Fibroblast of peridontal ligament (primary cell): ENCODE results near the gene TAS1R2.

ENCODE experiments used
- DNase-seq: peaks from one replicate; pipeline ENCODE4 v3.0.0-alpha.2; 2010; ENCODE audit errors: extremely low read depth

TAS1R2 gene

DNA sequence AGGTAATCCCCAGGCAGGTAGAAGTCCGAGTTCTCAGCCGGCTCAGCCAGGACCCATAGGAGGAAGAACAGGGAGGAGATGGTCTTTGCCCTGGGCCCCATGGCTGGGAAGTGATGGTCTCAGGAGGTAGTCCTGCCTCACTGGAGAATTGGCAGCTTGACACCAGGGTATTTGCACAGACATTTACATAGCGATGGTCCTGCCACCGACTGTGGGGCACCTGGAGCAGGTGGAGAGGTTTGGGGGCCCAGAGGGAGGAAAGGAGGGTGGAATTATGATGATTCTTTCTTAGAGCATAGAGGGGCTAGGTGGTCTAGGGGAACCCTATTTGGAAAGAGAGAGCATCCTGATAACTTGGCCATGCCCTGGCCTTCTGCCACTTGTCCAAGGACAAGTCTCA, at the start of gene TAS1R2:
Gene TAS1R2, minus strand, starts transcription at position 101 of the 400 bp plus-strand sequence. Its CDS starts 0 bp downstream, at position 101.
- no peak for DNase-seq

DNA sequence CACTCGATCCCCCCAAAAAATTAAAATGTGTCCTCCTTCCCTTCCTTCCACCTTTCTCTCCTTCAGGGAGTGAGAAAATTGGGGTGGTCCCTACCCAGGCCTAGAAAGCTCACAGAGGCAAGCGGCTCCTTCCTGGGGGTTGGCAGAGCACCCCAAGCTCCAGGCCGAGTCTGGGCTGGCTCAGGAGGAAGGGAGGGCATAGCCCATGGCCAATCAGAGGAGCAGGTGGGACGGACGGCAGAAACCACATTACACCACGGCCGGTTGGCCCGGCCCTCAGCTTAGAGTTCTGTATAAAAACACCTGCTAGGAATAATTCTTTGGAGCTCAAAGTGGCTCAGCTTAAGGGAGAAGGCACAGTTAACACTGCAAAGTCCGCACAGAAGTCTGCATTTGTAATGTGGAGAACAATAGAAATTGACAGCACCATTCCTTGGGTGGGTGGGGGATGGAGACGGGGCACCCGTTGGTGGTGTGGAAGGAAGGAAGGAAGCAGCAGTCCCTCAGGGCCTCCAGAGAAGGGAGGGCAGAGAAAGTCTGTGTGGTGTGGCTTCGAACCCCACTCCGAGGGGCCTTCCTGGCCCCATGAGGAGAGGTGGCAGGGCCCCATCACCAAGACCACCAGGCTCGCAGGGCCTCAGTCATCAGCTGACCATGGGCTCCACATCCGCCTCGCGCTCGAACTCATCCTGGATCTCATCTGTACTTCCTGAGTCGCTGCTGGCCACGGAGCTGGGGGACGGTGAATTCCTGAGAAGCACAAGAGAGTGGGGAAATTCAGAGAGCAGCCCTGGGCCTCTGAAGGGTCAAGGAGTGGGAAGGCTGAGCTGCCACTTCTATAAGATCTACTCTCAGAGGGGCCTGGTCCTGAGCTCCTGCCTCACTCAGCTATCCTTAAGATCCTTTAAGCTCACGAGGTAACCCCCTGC, 48.7 kb upstream of the TAS1R2 start:
- DNase-seq, result no peak

DNA sequence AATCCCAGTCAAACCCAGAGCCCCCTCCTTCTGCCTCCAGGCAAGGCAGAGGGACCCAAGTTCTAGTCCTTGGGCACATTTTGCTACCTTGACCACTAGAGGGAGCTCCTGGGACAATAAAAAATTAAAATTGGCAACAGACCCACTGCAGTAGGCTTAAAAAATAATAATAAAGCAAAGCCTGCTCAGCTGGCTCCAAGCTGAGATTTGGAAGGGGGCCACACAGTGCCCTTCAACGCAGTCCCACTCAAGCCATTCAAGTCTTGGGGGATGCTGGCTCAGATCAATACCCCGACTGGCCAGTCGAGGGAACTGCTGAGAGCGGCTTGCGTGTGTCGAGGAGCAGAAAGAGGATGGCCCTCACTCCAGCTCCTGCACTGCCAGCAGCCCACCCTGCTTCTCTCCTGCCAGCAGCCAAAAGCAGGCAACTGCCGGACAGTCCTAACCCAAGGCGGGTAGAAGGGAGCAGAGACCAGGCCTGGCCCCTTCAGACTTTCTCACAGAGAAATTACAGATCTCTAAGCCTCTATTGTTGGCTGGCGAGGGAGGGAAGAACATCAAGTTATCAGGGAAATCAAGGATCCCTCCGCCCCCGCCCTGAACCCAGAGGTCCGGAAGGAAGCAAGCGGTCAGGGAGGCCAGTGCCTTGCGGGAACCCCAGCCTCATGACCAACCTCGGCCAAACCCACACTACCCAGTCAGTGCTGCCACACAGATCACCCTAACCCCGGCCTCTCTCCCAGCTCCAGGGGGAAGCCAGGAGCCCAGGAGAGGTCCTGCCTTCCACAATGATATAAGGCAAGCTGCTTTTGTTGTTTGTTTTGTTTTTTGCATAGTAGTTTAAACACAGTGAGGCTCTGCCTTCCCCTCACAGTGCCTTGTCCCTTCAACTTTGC, 47.8 kb upstream of the TAS1R2 start:
- peak; percentile 79 for DNase-seq

DNA sequence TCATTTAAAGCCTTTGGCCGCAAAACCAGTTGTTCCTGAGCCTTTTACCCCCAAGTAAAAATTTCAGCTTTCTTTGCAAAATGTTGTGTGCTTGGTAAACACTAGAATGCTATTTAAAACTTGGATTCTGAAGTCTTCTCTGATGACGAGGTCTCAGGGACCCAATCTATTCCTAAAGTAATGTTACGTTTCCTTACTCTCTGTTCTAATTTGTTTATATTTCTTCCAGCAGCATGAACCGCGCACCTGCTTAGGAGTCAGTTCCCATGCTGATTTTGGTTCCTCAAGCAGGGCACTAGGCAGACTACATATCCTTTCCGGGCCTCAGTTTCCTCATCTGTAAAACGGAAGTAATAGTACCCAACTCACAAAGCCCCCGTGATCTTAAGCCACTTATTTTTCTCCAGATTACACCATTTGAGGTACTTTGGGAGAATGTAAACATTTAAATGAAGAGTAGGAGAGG, 43.9 kb upstream of the TAS1R2 start:
- no peak for DNase-seq

DNA sequence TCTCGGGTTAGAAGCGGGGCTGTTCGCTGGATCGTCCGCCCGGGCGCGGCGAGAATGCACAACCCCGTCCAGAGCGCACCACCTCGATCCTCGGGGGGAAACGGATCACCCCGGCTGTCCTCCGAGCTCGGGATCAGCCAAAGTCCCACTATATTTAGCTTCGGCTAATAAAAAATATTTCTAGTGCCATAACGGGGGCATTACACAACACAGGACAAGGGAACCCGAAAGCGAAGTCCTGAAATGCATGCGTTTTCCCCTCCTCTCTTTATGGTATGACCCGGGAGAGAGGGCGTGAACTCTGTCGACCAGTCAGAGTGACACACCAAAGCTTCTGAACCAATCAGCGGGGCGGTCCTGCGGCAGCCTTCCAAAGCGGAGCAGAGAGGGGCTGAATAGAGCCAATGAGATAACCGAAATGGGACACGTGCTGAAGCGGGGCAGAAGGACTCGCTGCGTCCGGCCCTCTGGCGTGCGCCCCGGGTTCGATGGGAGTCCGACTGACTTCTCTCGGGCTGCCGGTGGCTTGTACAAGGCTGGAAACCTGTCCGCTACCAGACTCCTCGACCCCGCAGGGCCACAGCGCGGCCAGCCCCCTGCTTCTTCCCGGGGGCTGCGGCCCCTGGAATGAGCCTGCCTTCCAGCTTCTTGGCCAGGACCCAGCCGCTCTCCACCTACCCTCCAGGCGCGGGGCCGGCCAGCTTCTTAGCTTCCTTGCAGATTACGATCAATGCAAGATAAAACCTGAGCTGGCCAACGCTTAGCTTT, 43.2 kb upstream of the TAS1R2 start, which contains the start of gene ALDH4A1:
Gene ALDH4A1, minus strand, starts transcription at position 33 of the 768 bp plus-strand sequence. Its CDS starts 32 bp downstream, at position 1.
- DNase-seq, result peak; percentile 98

DNA sequence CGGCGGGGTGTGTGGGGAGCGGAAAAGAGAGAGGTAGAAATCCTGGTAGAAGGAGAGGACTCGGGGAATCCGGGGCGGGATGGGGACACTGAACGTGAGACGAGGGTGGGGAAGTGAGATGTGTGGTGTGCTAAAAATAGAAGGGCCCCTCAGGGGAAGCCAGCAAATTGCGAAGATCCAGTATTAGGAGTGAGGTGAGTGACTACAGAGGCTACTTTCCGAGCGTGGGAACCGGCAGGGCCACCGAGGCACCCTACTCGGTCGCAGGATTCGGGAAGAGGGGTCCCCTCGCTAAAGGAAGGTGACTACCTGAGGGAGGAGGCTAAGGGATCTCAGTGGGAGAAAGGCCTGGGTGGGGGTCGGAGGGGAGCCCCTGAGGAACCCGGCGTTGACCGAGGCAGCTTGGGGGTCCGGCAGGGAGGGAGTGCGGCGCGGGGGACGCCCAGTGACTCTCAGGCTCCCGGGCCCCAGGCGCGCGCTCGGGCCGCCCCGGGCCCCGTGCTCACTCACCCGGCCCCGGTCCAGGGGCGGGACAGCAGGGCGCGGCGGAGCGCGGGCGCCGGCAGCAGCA, 42.6 kb upstream of the TAS1R2 start:
- DNase-seq, result no peak

DNA sequence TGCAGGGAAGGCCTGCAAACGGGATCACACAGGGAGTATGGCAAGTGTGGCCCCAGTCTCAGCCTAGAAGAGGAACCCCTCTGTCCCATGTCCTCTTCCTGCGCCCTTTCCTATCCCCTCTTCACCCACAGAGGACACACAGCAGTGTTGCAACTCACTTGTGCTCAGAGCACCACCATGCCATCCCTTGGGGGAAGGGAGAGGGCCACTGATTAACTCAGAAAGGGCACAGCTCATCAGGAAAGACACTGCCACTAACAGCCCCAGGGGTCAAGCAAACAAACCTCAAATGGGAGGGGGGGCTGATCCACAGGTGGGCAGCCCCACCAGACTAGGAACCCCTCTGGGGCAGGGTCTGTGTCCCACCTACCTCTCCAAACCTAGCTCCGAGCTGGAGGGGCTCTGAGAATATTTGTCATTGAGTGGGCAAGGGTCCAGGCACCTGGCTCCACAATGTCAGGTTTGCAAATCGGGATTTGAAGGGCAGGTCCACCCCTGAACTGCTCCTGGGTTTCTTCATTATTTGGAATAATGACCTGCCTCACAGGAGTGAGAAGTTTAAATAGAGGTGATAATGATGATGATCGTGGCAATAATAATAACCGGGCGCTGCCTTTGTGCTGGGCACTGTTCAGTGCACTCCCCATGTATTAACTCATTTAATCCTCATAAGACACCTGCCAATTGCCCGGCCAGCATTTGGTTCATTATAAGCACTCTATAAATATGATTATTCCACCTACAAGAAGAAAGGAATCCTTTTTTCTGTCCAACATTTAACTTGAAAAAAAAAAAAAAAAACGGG, 41.9 kb upstream of the TAS1R2 start:
- DNase-seq, result no peak

DNA sequence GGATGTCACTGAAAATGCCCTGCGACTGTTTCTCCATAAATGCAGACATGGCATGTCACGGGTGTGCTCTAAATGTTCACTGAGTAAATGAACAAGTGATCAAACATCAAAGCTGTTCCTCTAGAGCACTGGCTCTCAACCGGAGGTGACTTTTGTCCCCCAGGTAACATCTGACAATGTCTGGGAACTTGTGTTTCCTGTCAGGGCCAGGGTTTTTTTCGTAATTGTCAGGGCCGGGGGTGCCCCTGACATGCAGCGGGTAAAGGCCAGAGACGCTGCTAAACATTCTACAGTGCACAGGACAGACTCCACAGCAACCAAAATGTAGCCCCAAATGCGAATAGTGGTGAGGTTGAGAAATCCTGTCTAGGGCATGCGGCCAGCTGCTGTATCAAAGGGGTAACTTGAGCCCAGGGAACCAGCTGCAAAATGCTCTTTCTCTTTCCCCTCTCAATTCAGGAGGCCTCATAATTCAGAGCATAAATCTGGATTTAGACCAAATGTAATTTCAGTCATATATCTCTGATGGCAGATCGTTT, 40.9 kb upstream of the TAS1R2 start:
- DNase-seq, result peak; percentile 75

DNA sequence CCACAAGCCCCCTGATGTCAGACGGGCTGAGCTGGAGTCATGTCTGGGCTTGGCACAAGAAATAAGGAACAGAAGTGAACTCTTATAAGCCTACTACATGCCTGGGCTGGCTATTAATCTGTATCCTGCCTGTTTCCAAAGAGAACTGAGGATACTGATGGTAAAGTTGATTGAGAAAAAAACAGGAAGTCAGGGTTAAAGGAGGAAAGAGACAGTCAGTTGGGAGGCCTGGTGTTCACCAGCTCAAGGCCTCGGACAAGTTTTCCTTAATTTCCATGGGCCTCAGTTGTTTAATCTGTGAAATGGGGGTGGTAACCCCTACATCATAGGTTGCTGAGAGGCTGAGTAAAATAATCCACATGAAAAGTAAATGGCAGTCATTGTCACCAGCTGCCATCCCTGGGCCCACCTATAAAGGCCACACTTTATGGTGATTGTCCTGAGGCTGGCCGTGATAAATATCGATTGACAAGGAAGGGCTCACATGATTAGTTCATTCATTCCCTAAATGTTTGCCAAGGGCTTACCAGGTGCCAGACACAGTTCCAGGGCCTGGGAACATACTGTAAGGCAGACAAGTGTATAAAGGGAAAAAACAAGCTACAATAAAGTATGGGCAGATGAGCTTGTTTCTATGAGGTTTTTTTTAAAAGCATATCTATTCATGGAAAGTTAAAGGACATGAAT, 40.0 kb upstream of the TAS1R2 start:
- DNase-seq, result no peak

DNA sequence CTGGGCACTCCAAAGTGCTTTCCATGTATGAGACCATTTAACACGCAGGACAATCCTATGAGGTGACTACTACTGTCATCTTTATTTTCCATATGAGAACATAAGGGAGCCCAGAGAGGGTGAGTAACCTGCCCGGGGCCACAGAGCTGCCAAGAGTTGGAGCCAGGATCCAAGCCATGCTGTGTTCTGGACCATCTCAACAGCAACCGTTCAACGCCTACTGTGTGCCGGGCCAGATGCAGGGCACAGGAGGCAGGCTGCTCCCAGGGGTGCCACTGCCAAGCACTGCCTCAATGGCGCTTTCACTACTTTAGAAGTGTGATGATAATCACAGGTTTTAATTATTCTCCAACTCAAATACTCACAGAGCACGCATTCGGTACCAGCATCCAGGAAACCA, 39.1 kb upstream of the TAS1R2 start:
- DNase-seq, result no peak

DNA sequence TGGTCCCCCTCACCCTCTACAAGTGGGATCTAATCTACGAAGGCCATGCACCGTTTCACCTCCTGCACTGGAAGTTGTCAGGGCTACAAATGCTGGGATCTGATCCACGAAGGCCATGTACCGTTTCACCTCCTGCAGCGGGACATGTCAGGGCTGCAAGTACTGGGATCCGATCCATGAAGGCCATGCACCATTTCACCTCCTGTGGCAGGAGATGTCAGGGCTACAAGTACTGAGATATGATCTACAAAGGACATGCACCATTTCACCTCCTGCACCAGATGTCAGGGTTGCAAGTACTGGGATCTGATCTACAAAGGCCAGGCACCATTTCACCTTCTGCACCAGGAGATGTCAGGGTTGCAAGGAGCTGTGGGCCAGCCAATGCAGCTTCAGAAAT, 35.9 kb upstream of the TAS1R2 start:
- no peak for DNase-seq

DNA sequence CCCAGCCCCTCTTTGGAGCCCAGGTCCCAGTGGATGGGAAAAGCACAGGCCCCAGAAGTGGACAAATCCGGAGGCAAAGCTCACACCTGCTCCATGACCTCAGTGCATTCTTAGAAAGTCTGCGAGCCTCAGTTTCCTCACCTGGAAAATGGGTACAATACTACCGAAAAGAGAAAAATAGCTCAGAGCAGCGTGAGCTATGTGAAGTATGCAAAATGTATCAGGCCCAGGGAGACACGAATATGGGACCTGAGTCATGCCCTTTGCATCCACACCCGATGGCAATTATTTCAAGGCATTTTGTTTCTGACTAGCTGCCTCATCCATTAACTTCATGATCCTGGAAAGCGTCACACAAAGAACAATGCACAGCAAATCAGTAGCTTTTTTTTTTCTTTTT, 33.7 kb upstream of the TAS1R2 start:
- no peak for DNase-seq

DNA sequence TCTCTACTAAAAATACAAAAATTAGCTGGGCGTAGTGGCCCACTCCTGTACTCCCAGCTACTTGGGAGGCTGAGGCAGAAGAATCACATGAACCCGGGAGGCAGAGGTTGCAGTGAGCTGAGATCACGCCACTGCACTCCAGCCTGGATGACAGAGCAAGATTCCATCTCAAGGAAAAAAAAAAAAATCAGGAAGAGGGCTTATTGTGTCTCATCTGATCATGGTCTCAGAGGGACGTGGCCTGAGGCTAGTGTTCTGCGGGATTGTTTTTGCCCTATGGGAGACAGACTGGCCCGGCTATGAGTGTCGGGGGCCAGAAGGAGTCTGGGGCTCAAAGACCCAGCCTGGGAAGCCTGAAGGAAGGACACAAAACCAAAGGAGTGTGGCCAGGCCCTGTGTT, 32.4 kb upstream of the TAS1R2 start:
- peak; percentile 63 for DNase-seq

DNA sequence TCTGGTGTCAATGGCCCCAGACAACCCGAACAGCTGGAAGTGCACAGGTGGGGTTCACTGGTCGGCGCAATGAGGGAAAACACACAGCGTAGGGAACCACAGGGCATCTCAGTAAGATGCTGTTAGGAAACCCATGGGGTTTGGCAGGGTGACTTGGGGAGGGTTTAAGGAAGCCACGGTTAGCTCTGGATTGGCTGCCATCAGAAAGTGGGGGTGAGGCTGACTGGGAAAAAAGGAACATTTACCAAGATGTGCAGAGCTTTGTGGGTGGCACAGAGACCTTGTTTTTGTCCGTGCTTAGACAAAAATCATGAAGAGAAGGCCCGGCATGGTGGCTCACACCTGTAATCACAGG, 31.9 kb upstream of the TAS1R2 start:
- no peak for DNase-seq

DNA sequence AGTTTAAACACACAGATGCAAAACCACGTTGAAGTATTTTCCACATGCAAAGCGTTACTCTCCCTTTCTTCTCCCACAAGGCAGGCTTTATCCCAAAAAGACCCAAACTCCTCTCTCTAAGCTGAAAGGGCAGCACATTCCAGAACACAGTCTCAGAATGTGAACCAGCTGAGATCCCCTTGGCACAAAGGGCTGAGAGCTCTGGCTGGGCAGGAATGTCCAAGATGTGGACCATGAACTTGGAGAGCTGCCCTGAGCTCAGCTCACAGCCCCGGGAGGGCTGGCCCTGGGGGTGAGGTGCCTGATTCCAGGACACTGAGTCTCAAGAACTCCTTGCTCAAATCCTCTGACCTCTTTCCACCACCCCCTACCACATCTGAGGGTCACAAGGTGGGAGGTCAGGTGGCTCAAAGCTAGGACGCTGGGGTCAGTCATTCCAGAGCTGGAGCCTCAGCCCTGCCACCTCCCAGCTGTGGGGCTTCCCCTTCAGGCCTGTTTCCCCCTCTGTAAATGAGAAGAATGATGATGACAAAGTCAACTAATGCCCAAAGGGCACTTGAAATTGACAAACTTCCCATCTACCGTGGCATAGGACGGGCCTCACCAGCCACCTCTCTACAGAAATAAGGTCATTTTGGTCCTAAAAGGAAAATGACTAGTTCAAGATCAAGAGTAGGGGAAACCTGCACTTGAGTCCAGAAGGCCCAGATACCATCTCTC, 31.4 kb upstream of the TAS1R2 start:
- DNase-seq, result peak; percentile 84

DNA sequence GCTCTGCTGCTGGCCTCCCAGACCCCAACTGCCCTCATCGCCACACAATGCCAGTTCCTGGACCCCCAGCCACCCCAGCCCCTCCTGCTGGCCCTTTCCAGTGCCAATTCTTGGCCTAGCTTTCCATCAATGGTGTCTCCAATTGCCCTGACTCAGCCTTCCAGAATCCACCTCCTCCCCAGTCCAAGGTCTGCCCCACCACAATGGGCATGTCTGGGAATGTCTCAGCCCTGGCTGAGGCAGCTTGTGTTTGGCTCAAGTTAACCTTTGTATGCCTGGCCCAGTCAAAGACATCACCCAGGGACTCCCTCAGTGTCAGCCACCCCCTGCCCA, 26.5 kb upstream of the TAS1R2 start:
- peak; percentile 72 for DNase-seq

DNA sequence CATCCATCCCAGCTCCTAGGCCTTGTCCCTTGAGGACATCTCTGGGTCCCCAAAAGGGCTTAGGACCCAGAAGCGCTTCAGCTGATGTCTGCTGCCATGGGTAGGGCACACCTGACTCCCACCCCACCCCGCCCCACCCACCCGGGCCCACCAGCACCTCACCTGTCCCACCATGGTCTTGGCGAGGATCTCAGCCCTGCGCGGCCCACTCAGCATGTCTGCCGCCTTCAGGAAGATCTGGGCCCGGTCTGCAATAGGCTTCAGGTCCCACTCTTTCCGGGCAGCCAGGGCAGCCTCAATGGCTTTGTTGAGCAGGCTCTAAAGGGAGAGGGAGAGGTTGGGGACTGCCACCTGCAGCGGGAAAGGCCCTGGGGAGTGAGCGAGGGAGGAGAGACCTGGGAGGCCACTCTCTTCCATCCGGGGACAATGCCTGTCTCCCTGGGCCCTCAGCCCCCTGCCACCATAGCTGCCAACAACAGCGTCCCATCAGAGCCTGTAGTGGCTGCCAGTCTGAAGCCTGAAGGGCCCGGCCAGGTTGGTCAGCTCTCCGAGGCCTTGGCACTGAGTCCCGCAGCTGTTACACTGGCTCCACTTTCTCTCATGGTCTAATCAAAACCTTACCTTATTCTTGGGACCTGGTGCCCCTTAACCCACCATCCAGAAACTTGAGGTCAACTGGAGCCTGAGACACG, 26.0 kb upstream of the TAS1R2 start:
- DNase-seq, result no peak

DNA sequence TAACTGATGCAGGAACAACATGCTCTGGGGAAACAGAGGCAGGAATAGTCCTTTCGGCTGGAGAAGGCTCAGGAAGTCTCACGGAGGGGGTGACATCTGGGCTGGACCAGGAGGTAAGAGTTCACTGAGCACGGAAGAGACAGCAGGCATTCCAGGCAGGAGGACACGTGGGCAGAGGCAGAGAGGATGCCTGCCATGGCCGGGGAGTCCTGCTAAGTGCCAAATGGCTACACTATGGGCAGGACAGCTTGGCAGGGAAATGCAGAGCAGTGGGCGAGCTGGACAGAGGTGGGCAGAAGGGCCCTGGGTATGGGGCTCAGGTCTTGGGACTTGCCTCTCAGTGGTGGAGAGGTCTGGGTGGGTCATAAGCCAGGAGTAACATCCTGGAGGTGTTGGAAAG, 25.3 kb upstream of the TAS1R2 start:
- no peak for DNase-seq

DNA sequence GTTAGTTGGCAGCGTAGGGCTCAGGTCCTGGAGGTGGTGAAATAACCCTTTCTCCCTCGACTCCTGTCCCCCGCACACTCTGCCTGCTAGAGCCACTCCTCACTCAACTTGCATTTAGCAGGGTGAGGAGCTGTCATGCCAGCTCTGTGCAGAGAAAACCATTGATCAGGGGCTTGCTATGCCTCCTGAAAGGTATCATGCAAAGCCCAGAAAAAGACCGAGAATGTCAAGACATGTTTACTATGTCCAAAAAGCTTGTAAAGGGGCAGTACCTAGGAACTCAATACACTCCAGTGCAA, 24.9 kb upstream of the TAS1R2 start:
- no peak for DNase-seq
